Kidney (tissue), 14 donors: ENCODE data around the gene SH3D19. TPM values are rescaled to one million over a fixed set of nuclear protein-coding genes. Genes with fewer than 3 reads are reported as not detected.

ENCODE experiments used
- DNase-seq, 5 donors: peaks; one replicate each; pipeline ENCODE4 v3.0.0-alpha.2; 2013 to 2020
- FAIRE-seq: peaks from 2 replicates; lab custom pipeline; 2012; peaks lifted over from hg19 to GRCh38; lab: Jason Lieb, UNC
- H3K27ac ChIP-seq, 2 donors: one replicate each; pipeline ENCODE4 v1.7.0; 2013; ENCODE audit warnings: low read depth in 2 of 2, low read length in 2 of 2, inconsistent platforms in 1 of 2
- H3K27me3 ChIP-seq: one replicate; pipeline ENCODE4 v1.7.1; 2013; ENCODE audit warnings: low read length, inconsistent platforms; ENCODE audit not compliant: control insufficient read depth, insufficient read depth
- H3K36me3 ChIP-seq, 3 donors: one replicate each; pipeline versions ENCODE4 v1.7.0 to v1.7.1; 2013; ENCODE audit warnings: low read length in 3 of 3, control low read depth in 1 of 3, inconsistent platforms in 1 of 3; ENCODE audit not compliant: insufficient read depth in 3 of 3, control insufficient read depth in 2 of 3
- H3K4me1 ChIP-seq, 3 donors: one replicate each; pipeline versions ENCODE4 v1.7.0 to v1.7.1; 2013; ENCODE audit warnings: low read length in 3 of 3, inconsistent platforms in 1 of 3, low read depth in 1 of 3; ENCODE audit not compliant: control insufficient read depth in 2 of 3, insufficient read depth in 2 of 3
- H3K4me3 ChIP-seq, 3 donors: one replicate each; pipeline versions ENCODE4 v1.7.0 to v1.8.1; 2013; ENCODE audit warnings: low read length in 3 of 3, control low read depth in 1 of 3, inconsistent platforms in 1 of 3
- H3K9ac ChIP-seq, 3 donors: one replicate each; pipeline versions ENCODE4 v1.7.0 to v1.7.1; 2013; ENCODE audit warnings: low read length in 3 of 3, control low read depth in 1 of 3, inconsistent platforms in 1 of 3
- H3K9me3 ChIP-seq, 3 donors: one replicate each; pipeline versions ENCODE4 v1.7.0 to v1.7.1; 2013; ENCODE audit warnings: low read length in 3 of 3, control low read depth in 1 of 3, inconsistent platforms in 1 of 3; ENCODE audit not compliant: control insufficient read depth in 2 of 3, insufficient read depth in 1 of 3
- intact Hi-C: fragments of 100-400 bp; cut with DNase I; formaldehyde crosslinking; loops from one replicate; pipeline ENCODE4 v1.11.1; 2022
- polyA plus RNA-seq: library from polyadenylated mRNA; stranded (reverse); fragments of 350-450 nt; fragmentation: Illumina TruSeq; extraction: RNeasy Lipid Tissue Mini Kit (QIAGEN cat#74804); gene quantifications from one replicate; pipeline ENCODE4 v1.2.3, GENCODE V29; 2014; ENCODE audit warnings: low read depth, low replicate concordance; ENCODE audit not compliant: insufficient read depth
- total RNA-seq: library from RNA; stranded (reverse); fragmentation: NEBNext Ultra II Directional; extraction: Animal tissue kit (Norgen Biotek cat#: 25700); gene quantifications from one replicate; pipeline ENCODE4 v1.2.1, GENCODE V29; 2021
- TF ChIP-seq, protein P1 (sequence below): IDR thresholded peaks from 3 replicates; pipeline ENCODE4 v1.5.1; 2012; ENCODE audit warnings: mild to moderate bottlenecking, moderate library complexity, borderline replicate concordance; ENCODE audit not compliant: insufficient read depth; ENCODE audit errors: extremely low read depth
- donor health status: control.
- donor health status: control.
- donor health status: control.
- donor health status: control.
- donor health status: control.
- donor health status: DM: yes; HTN: yes; CAD: no.
- donor health status: Normal renal cell carcinoma (clear cell type).

The SH3D19 gene
- total and polyA plus RNA-seq, 2 donors from 2014 or later: 13.6 to 36.8 TPM

DNA sequence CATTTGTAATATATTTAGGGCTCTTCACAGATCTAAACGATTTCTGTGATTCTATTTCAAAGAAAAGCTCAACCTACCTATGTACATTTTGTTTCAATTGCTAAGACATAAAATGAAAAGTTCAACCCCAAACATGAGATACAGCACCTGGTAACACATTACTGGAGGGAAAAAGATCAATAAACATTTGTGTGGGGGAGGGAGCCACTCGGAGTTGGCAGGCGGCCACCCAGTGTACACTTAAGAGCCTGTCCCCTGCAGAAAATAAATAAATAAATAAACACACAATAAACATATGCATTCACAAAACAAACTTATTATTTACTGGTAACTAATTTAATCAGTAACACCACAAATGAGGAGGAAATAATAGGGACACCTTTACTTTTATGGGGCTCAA lies 29.2 kb downstream of the SH3D19 start:
- H3K27ac ChIP-seq: no peak overlapping the region
- H3K9me3 ChIP-seq: no peaks in the 10 kb centered on the region
- H3K4me1 ChIP-seq: peaks cover 0 to 6% (median 4%) of the 10 kb centered on the region in 3 donors
- H3K36me3 ChIP-seq: no peaks in the 10 kb centered on the region
- DNase-seq (no peak), FAIRE-seq (no peak)
- no peaks in the 10 kb centered on the region for H3K27me3 ChIP-seq
- no peak overlapping the region for H3K9ac ChIP-seq
- intact Hi-C loops: no loop called here
- TF ChIP-seq, protein P1, sequence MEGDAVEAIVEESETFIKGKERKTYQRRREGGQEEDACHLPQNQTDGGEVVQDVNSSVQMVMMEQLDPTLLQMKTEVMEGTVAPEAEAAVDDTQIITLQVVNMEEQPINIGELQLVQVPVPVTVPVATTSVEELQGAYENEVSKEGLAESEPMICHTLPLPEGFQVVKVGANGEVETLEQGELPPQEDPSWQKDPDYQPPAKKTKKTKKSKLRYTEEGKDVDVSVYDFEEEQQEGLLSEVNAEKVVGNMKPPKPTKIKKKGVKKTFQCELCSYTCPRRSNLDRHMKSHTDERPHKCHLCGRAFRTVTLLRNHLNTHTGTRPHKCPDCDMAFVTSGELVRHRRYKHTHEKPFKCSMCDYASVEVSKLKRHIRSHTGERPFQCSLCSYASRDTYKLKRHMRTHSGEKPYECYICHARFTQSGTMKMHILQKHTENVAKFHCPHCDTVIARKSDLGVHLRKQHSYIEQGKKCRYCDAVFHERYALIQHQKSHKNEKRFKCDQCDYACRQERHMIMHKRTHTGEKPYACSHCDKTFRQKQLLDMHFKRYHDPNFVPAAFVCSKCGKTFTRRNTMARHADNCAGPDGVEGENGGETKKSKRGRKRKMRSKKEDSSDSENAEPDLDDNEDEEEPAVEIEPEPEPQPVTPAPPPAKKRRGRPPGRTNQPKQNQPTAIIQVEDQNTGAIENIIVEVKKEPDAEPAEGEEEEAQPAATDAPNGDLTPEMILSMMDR: no peak
- H3K4me3 ChIP-seq: no peak overlapping the region

DNA sequence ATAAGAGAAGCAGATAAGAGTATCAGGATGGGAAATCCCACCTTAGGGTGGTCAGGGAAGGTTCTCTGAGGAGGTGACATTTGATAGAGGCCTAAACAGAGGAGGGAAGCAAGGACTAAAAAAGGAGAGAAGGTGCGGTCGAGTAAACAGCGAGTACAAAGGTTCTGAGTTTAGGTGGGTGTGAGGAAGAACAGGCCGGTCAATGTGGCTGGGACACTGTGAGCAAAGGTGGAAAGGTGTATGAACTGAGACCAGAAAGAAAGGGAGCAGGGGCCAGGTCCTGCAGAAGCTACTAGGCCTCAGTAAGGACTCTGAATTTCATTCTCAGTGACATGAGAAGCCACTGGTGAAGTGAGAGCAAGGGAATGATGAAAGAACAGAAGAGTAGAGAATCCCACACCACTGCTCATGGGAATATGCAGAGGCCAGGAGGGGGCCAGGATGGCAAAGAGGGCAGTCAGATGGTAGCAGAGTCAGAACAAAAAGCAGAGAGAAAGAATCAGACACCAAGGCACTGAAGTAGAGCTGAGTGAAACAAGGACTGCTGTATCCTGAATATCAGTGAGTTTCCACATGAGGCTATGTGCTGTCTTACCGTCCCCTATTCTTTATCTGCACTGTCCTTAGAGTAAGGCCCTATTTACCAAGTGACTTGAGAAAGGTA lies 30.4 kb downstream of the SH3D19 start:
- peaks cover 0 to 6% (median 4%) of the 10 kb centered on the region in 3 donors for H3K4me1 ChIP-seq
- no peaks in the 10 kb centered on the region for H3K27me3 ChIP-seq
- TF ChIP-seq, protein P1: no peak
- FAIRE-seq: no peak
- H3K36me3 ChIP-seq: no peaks in the 10 kb centered on the region
- H3K27ac ChIP-seq: no peak overlapping the region
- DNase-seq: no peak
- intact Hi-C loops: no loop called here
- H3K4me3 ChIP-seq: no peak overlapping the region
- no peak overlapping the region for H3K9ac ChIP-seq
- no peaks in the 10 kb centered on the region for H3K9me3 ChIP-seq

- Histone ChIP-seq H3K4me3 (no peak overlapping the region), H3K4me1 (peaks cover 0 to 6% (median 4%) of the 10 kb centered on the region in 3 donors), H3K9me3 (no peaks in the 10 kb centered on the region), H3K27me3 (no peaks in the 10 kb centered on the region), H3K9ac (no peak overlapping the region), H3K36me3 (no peaks in the 10 kb centered on the region), H3K27ac (no peak overlapping the region)
- intact Hi-C loops: no loop called here
- no peak for FAIRE-seq
- TF ChIP-seq, protein P1: no peak
- DNase-seq: no peak
Observed at GRCh38 chr4:151292038-151292437, 33.4 kb downstream of the SH3D19 start.
